Panc1 (cell line): ENCODE results near the gene GPC3. TPM values are rescaled to one million over a fixed set of nuclear protein-coding genes. Genes with fewer than 3 reads are reported as not detected.

Experiments used
- ATAC-seq: fragments of 200-7000 bp; cut with Tn5 transposase; 2 replicates; pipeline ENCODE4 v1.9.1; 2020; ENCODE audit warnings: mild to moderate bottlenecking, moderate library complexity
- BruUV-seq: library from RNA; stranded (reverse); fragments of 400-500 nt; replicated peaks from 2 replicates; lab custom pipeline; 2021; lab: Mats Ljungman, UMichigan
- CTCF ChIA-PET: fragments of 300-600 bp; sonication (Branson Sonifier 250); formaldehyde crosslinking; loops from one replicate; lab custom pipeline; 2022; ENCODE audit warnings: antibody characterized with exemption; lab: Charles Lee
- POLR2A ChIA-PET: fragments of 300-600 bp; sonication (Branson Sonifier 250); formaldehyde crosslinking; loops from one replicate; lab custom pipeline; 2022; ENCODE audit warnings: antibody characterized with exemption; lab: Charles Lee
- DNase-seq: peaks from one replicate; pipeline ENCODE4 v3.0.0-alpha.2; 2010; ENCODE audit warnings: low read depth, low spot score
- H3K27ac ChIP-seq: 2 replicates; pipeline ENCODE4 v1.5.1; 2011; ENCODE audit warnings: mild to moderate bottlenecking, low read length, inconsistent platforms
- H3K27me3 ChIP-seq: fragments of 200-500 bp; sonication (Bioruptor generic); 2 replicates; pipeline ENCODE4 v1.6.0; 2014; ENCODE audit warnings: low read length, inconsistent platforms; ENCODE audit not compliant: control insufficient read depth, insufficient read depth
- H3K36me3 ChIP-seq: fragments of 200-500 bp; sonication (Bioruptor generic); 2 replicates; pipeline ENCODE4 v1.5.1; 2014; ENCODE audit warnings: inconsistent platforms, mild to moderate bottlenecking, low read length, moderate library complexity; ENCODE audit not compliant: control insufficient read depth, insufficient read depth
- H3K4me1 ChIP-seq: 2 replicates; pipeline ENCODE4 v1.5.1; 2011; ENCODE audit warnings: inconsistent platforms, mild to moderate bottlenecking, low read length, moderate library complexity; ENCODE audit not compliant: control insufficient read depth, insufficient read depth
- H3K4me3 ChIP-seq, 2 experiments: 2 replicates each; pipeline ENCODE4 v1.5.1; 2011 to 2012; ENCODE audit warnings: low read depth in 2 of 2, low read length in 2 of 2, mild to moderate bottlenecking in 2 of 2, inconsistent platforms in 1 of 2, moderate library complexity in 1 of 2
- H3K9me3 ChIP-seq: fragments of 200-500 bp; sonication (Bioruptor generic); 2 replicates; pipeline ENCODE4 v1.5.1; 2014; ENCODE audit warnings: low read depth, mild to moderate bottlenecking, inconsistent platforms, low read length, moderate library complexity; ENCODE audit not compliant: control insufficient read depth, insufficient read depth
- POLR2AphosphoS5 ChIP-seq: IDR thresholded peaks from 2 replicates; pipeline ENCODE4 v1.6.1; 2012; ENCODE audit warnings: mild to moderate bottlenecking, low read depth, low read length, moderate library complexity
- SIN3A ChIP-seq: IDR thresholded peaks from 2 replicates; pipeline ENCODE4 v1.6.1; 2012; ENCODE audit warnings: low read depth, mild to moderate bottlenecking, low read length, moderate library complexity, borderline replicate concordance; ENCODE audit not compliant: insufficient read depth
- TCF7L2 ChIP-seq: IDR thresholded peaks from 2 replicates; pipeline ENCODE4 v1.6.1; 2011; ENCODE audit warnings: mild to moderate bottlenecking, low read depth, low read length, inconsistent platforms
- in situ Hi-C: cut with HindIII; loops from 2 replicates; pipeline ENCODE4 v1.10.0; 2016; ENCODE audit warnings: low sequenced_read_pairs, low pct_unique_long_range_greater_than_20kb
- intact Hi-C: fragments of 100-400 bp; cut with micrococcal nuclease; formaldehyde crosslinking; loops from one replicate; pipeline ENCODE4 v1.10.0; 2022; ENCODE audit not compliant: unreplicated experiment
- total RNA-seq: library from RNA; stranded (reverse); gene quantifications from one replicate; pipeline ENCODE4 v1.2.1, GENCODE V29; 2021; ENCODE audit not compliant: unreplicated experiment
- TF ChIP-seq, protein P1 (sequence below), 2 experiments: IDR thresholded peaks; 2 replicates each; pipeline ENCODE4 v1.6.1; 2011 to 2012; ENCODE audit warnings: low read depth in 2 of 2, control low read depth in 1 of 2, low read length in 1 of 2, mild to moderate bottlenecking in 1 of 2, moderate library complexity in 1 of 2; ENCODE audit not compliant: insufficient read depth in 1 of 2
- TF ChIP-seq, protein P2 (sequence below): fragments of 450-650 bp; IDR thresholded peaks from 2 replicates; pipeline ENCODE4 v1.5.1; 2017; ENCODE audit warnings: mild to moderate bottlenecking

GPC3 gene
- total RNA-seq, 1 experiment from 2014 or later: 0.95 TPM

DNA sequence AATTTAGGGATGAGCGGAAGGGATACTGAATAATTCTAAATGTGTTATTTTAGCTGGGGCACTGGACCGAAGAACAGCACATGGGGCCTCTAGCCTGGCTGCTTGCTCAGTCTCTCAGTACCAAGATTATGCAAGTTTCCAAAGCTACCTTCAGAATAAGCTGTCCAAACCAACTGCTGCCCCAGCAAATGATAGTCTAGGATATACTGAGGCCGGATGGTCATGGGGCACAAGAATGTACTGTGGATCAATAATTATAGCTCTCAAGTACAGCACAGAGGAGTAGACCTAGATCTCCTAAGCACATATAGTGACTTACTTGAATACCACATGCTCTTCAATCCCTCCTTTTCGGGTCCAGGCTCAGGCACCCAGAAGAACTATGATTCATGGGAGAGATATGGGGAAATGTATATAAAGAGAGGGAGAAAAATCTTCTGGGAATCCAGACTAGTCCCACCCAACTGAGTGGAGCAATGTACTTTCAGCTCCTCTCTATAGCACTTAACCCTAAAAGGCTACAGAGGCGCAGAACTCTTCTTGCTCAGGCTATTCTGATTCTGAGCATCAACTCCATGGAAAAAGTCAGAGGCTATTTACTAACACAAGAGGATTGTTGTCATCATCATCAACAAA lies 409.8 kb downstream of the GPC3 start:
- Histone ChIP-seq H3K27ac (no peak overlapping the region), H3K4me3 (no peak overlapping the region), H3K27me3 (no peaks in the 10 kb centered on the region; the same call in 1 of the 2 replicates), H3K36me3 (no peaks in the 10 kb centered on the region), H3K4me1 (no peaks in the 10 kb centered on the region), H3K9me3 (no peaks in the 10 kb centered on the region)
- DNase-seq: no peak
- ChIA-PET CTCF (no interaction called here), POLR2A (no interaction called here)
- TF ChIP-seq TCF7L2: no peak
- no peak for TF ChIP-seq POLR2AphosphoS5
- TF ChIP-seq, protein P1, sequence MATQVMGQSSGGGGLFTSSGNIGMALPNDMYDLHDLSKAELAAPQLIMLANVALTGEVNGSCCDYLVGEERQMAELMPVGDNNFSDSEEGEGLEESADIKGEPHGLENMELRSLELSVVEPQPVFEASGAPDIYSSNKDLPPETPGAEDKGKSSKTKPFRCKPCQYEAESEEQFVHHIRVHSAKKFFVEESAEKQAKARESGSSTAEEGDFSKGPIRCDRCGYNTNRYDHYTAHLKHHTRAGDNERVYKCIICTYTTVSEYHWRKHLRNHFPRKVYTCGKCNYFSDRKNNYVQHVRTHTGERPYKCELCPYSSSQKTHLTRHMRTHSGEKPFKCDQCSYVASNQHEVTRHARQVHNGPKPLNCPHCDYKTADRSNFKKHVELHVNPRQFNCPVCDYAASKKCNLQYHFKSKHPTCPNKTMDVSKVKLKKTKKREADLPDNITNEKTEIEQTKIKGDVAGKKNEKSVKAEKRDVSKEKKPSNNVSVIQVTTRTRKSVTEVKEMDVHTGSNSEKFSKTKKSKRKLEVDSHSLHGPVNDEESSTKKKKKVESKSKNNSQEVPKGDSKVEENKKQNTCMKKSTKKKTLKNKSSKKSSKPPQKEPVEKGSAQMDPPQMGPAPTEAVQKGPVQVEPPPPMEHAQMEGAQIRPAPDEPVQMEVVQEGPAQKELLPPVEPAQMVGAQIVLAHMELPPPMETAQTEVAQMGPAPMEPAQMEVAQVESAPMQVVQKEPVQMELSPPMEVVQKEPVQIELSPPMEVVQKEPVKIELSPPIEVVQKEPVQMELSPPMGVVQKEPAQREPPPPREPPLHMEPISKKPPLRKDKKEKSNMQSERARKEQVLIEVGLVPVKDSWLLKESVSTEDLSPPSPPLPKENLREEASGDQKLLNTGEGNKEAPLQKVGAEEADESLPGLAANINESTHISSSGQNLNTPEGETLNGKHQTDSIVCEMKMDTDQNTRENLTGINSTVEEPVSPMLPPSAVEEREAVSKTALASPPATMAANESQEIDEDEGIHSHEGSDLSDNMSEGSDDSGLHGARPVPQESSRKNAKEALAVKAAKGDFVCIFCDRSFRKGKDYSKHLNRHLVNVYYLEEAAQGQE (IDR thresholded peaks at IDR 0.05; ENCODE audit: insufficient read depth in 1 of 2, low read depth in 2 of 2, low read length in 1 of 2): no peak
- TF ChIP-seq, protein P2, sequence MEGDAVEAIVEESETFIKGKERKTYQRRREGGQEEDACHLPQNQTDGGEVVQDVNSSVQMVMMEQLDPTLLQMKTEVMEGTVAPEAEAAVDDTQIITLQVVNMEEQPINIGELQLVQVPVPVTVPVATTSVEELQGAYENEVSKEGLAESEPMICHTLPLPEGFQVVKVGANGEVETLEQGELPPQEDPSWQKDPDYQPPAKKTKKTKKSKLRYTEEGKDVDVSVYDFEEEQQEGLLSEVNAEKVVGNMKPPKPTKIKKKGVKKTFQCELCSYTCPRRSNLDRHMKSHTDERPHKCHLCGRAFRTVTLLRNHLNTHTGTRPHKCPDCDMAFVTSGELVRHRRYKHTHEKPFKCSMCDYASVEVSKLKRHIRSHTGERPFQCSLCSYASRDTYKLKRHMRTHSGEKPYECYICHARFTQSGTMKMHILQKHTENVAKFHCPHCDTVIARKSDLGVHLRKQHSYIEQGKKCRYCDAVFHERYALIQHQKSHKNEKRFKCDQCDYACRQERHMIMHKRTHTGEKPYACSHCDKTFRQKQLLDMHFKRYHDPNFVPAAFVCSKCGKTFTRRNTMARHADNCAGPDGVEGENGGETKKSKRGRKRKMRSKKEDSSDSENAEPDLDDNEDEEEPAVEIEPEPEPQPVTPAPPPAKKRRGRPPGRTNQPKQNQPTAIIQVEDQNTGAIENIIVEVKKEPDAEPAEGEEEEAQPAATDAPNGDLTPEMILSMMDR: no peak
- no peak for TF ChIP-seq SIN3A
- intact Hi-C loops: loop anchor here (5.0 kb wide), 1 partner anchor 62 kb away; no protein-coding TSS in a partner anchor
- in situ Hi-C loops: no loop called here
- ATAC-seq: no peak
- BruUV-seq: no TSS peak

DNA sequence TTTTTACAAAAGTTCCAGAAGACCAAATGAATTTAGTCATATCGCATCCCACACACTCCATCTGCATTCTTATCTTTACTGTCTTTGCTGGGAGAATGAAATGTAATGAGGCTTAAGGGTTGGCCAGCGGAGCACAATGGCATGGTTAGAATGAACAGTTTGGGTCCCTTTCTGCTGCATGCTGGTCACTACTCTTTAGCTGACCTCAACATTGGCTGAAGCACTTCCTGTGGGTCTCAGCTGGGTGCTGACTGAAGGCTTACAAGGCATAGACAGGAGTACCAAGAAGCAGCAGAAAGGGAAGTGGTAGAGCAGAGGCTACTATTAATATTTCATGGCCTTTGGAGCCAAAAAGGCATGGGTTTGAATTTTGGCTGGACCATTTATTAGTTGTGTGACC lies 410.7 kb downstream of the GPC3 start:
- ChIA-PET CTCF (no interaction called here), POLR2A (no interaction called here)
- no TSS peak for BruUV-seq

More for the DNA sequence above, 410.7 kb downstream of the GPC3 start:
- in situ Hi-C loops (no loop called here), intact Hi-C loops (loop anchor here (5.0 kb wide), 1 partner anchor 63 kb away; no protein-coding TSS in a partner anchor)
- H3K36me3 ChIP-seq: no peaks in the 10 kb centered on the region
- TF ChIP-seq TCF7L2: no peak
- TF ChIP-seq, protein P2: no peak
- TF ChIP-seq POLR2AphosphoS5: no peak
- TF ChIP-seq, protein P1 (IDR thresholded peaks at IDR 0.05; ENCODE audit: insufficient read depth in 1 of 2, low read depth in 2 of 2, low read length in 1 of 2): no peak
- TF ChIP-seq SIN3A: no peak
- ATAC-seq: no peak
- no peaks in the 10 kb centered on the region for H3K27me3 ChIP-seq
- no peaks in the 10 kb centered on the region for H3K9me3 ChIP-seq
- no peak overlapping the region for H3K27ac ChIP-seq
- H3K4me1 ChIP-seq: no peaks in the 10 kb centered on the region
- no peak overlapping the region for H3K4me3 ChIP-seq
- DNase-seq: no peak
